Thyroid gland (tissue), 4 donors: Measurements from ENCODE around the gene IL37. TPM values are rescaled to one million over a fixed set of nuclear protein-coding genes. Genes with fewer than 3 reads are reported as not detected.

Source experiments
- DNase-seq, 2 donors: peaks; one replicate each; pipeline ENCODE4 v3.0.0-alpha.2; 2019
- H3K27ac ChIP-seq, 3 donors: fragments of 200-600 bp; sonication (generic); 1 replicate in 2 of 3; 2 replicates in 1 of 3; pipeline ENCODE4 v1.5.1; 2016 to 2019; ENCODE audit warnings: mild to moderate bottlenecking in 1 of 3, moderate library complexity in 1 of 3
- H3K27me3 ChIP-seq: fragments of 200-600 bp; sonication (generic); one replicate; pipeline ENCODE4 v1.5.1; 2019
- H3K36me3 ChIP-seq, 2 donors: fragments of 200-600 bp; sonication (generic); one replicate each; pipeline ENCODE4 v1.5.1; 2016 to 2019
- H3K4me1 ChIP-seq, 2 donors: fragments of 200-600 bp; sonication (generic); one replicate each; pipeline ENCODE4 v1.5.1; 2017 to 2019
- H3K4me3 ChIP-seq, 3 donors: fragments of 200-600 bp; sonication (generic); replicated peaks in 1 of 3; 1 replicate in 2 of 3; 2 replicates in 1 of 3; pipeline ENCODE4 v1.5.1; 2016; ENCODE audit warnings: mild to moderate bottlenecking in 1 of 3
- H3K9me3 ChIP-seq: fragments of 200-600 bp; sonication (generic); one replicate; pipeline ENCODE4 v1.5.1; 2017
- CTCF ChIP-seq, 6 experiments: fragments of 200-600 bp in 3 of 6; fragments of 450-650 bp in 3 of 6; sonication (generic) in 3 of 6; IDR thresholded peaks; one replicate each; pipeline ENCODE4 v1.5.1; 2016 to 2019; ENCODE audit warnings: antibody characterized with exemption in 6 of 6, mild to moderate bottlenecking in 2 of 6, inconsistent platforms in 1 of 6, moderate library complexity in 1 of 6
- POLR2A ChIP-seq, 2 donors: fragments of 450-650 bp; IDR thresholded peaks; one replicate each; pipeline ENCODE4 v1.6.1; 2017; ENCODE audit warnings: antibody characterized with exemption in 2 of 2, mild to moderate bottlenecking in 2 of 2, moderate library complexity in 1 of 2
- WGBS, 2 donors: methylation state at CpG; one replicate each; pipeline ENCODE4 v1.1.5; 2017; 5-methylcytosine and 5-hydroxymethylcytosine counted together
- intact Hi-C: fragments of 100-400 bp; cut with DNase I; formaldehyde crosslinking; loops from one replicate; pipeline ENCODE4 v1.15.1; 2023
- total RNA-seq, 4 donors: library from RNA; depleted of rRNA; stranded (reverse); fragments of >200 nt; gene quantifications; one replicate each; pipeline ENCODE4 v1.2.3, GENCODE V29; 2016

IL37 gene
- total RNA-seq, 4 donors from 2014 or later, result not detected

GRCh38 chr2:112869258-112869842 lies 41.6 kb upstream of the IL37 start:
- H3K9me3 ChIP-seq, result no peaks in the 10 kb centered on the region
- H3K4me3 ChIP-seq, result no peak overlapping the region
- no peaks in the 10 kb centered on the region for H3K36me3 ChIP-seq
- H3K27ac ChIP-seq, result no peak overlapping the region
- no peaks in the 10 kb centered on the region for H3K27me3 ChIP-seq
- no peak for TF ChIP-seq POLR2A (IDR thresholded peaks at IDR 0.05)
- no peak for TF ChIP-seq CTCF (IDR thresholded peaks at IDR 0.05)
- DNase-seq, result peak; percentile 44 to 52
- peaks cover 0 to 6% of the 10 kb centered on the region in 2 donors for H3K4me1 ChIP-seq
- 49% methylated on average over 7 of the region's 7 CpGs for WGBS, 2 donors
- intact Hi-C loops, result no loop called here

GRCh38 chr2:112870841-112871835 lies 39.8 kb upstream of the IL37 start:
- Histone ChIP-seq H3K4me3 (no peak overlapping the region), H3K36me3 (no peaks in the 10 kb centered on the region), H3K27me3 (no peaks in the 10 kb centered on the region), H3K4me1 (peaks cover 0 to 6% of the 10 kb centered on the region in 2 donors), H3K27ac (no peak overlapping the region), H3K9me3 (no peaks in the 10 kb centered on the region)
- no peak for TF ChIP-seq CTCF (IDR thresholded peaks at IDR 0.05)
- TF ChIP-seq POLR2A (IDR thresholded peaks at IDR 0.05), result no peak
- intact Hi-C loops, result no loop called here
- no peak for DNase-seq
- WGBS, 2 donors, result 61 to 71% methylated on average over 9 of the region's 9 CpGs

GRCh38 chr2:112876257-112876970 lies 34.6 kb upstream of the IL37 start:
- H3K27me3 ChIP-seq, result no peaks in the 10 kb centered on the region
- intact Hi-C loops, result no loop called here

GRCh38 chr2:112876971-112877361 lies 34.0 kb upstream of the IL37 start:
- H3K36me3 ChIP-seq, result no peaks in the 10 kb centered on the region
- TF ChIP-seq POLR2A (IDR thresholded peaks at IDR 0.05) (no peak), CTCF (IDR thresholded peaks at IDR 0.05) (no peak)
- H3K4me3 ChIP-seq, result no peak overlapping the region
- WGBS, 2 donors, result 85 to 97% methylated on average over 4 of the region's 4 CpGs
- no peak for DNase-seq
- no peaks in the 10 kb centered on the region for H3K9me3 ChIP-seq
- no peaks in the 10 kb centered on the region for H3K27me3 ChIP-seq
- H3K27ac ChIP-seq, result no peak overlapping the region
- intact Hi-C loops, result no loop called here
- H3K4me1 ChIP-seq, result no peaks in the 10 kb centered on the region

More at GRCh38 chr2:112876257-112876970, 34.6 kb upstream of the IL37 start:
- no peak for DNase-seq
- H3K9me3 ChIP-seq, result no peaks in the 10 kb centered on the region
- no peak for TF ChIP-seq CTCF (IDR thresholded peaks at IDR 0.05)
- TF ChIP-seq POLR2A (IDR thresholded peaks at IDR 0.05), result no peak
- no peaks in the 10 kb centered on the region for H3K36me3 ChIP-seq
- no peaks in the 10 kb centered on the region for H3K4me1 ChIP-seq
- 97 to 99% methylated on average over 3 of the region's 3 CpGs for WGBS, 2 donors
- H3K4me3 ChIP-seq, result no peak overlapping the region
- no peak overlapping the region for H3K27ac ChIP-seq
